ENCODE results near the gene MADD.

- TF ChIP-seq CTCF (IDR thresholded peaks at IDR 0.05; ENCODE audit: poor library complexity, severe bottlenecking) (no peak), POLR2AphosphoS5 (IDR thresholded peaks at IDR 0.05) (no peak), EZH2 (IDR thresholded peaks at IDR 0.05; ENCODE audit: borderline replicate concordance, insufficient read depth, low read length, poor library complexity, severe bottlenecking) (no peak), SMC3 (conservative IDR thresholded peaks at IDR 0.05; ENCODE audit: poor library complexity) (no peak), EP300 (conservative IDR thresholded peaks at IDR 0.05; ENCODE audit: poor library complexity, severe bottlenecking) (no peak), TAF1 (IDR thresholded peaks at IDR 0.05; ENCODE audit: low read depth) (no peak), REST (IDR thresholded peaks at IDR 0.05; ENCODE audit: borderline replicate concordance) (no peak), MXI1 (conservative IDR thresholded peaks at IDR 0.05; ENCODE audit: poor library complexity, severe bottlenecking) (no peak), RAD21 (conservative IDR thresholded peaks at IDR 0.05) (no peak)
Observed at GRCh38 chr11:47258317-47258902, 11.5 kb upstream of the MADD start.
